ENCODE data around the gene NKX1-2.

DNA sequence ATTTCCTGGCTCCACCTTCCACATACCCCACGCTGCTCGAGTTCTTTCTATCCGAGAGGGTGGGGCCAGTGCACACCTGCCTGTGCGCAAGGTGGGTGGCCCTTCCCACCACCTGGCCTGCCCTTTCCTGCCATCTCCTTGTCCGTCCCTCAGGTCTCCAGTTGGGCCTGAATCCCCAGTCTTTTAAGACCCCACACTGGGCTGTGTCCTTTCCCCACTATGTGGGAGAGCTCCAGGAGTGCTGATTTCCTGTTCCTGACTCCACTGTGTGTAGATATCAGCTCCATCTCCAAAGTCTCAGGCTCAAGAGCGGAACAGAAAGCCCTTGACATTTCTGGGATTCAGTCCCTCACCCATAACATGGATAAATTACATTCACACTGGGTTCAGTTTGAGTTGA, 31.9 kb upstream of the NKX1-2 start:
- TF ChIP-seq, protein P1, sequence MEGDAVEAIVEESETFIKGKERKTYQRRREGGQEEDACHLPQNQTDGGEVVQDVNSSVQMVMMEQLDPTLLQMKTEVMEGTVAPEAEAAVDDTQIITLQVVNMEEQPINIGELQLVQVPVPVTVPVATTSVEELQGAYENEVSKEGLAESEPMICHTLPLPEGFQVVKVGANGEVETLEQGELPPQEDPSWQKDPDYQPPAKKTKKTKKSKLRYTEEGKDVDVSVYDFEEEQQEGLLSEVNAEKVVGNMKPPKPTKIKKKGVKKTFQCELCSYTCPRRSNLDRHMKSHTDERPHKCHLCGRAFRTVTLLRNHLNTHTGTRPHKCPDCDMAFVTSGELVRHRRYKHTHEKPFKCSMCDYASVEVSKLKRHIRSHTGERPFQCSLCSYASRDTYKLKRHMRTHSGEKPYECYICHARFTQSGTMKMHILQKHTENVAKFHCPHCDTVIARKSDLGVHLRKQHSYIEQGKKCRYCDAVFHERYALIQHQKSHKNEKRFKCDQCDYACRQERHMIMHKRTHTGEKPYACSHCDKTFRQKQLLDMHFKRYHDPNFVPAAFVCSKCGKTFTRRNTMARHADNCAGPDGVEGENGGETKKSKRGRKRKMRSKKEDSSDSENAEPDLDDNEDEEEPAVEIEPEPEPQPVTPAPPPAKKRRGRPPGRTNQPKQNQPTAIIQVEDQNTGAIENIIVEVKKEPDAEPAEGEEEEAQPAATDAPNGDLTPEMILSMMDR (conservative IDR thresholded peaks at IDR 0.05; ENCODE audit: low read depth, low read length), result no peak
- no peak for TF ChIP-seq EZH2 (IDR thresholded peaks at IDR 0.05; ENCODE audit: borderline replicate concordance, low read depth, low read length, poor library complexity, severe bottlenecking)
